Chondrocyte (in vitro differentiated cells): ENCODE measurements around the gene SMPD3. TPM values are rescaled to one million over a fixed set of nuclear protein-coding genes. Genes with fewer than 3 reads are reported as not detected.

Experiments used
- DNase-seq: peaks from one replicate; pipeline ENCODE4 v3.0.0; 2021; ENCODE audit warnings: mixed read lengths, low spot score
- H3K27ac Mint-ChIP-seq: one replicate; pipeline ENCODE4 v1.8.0; 2021; ENCODE audit warnings: mild to moderate bottlenecking, moderate library complexity, mixed read lengths; ENCODE audit not compliant: unreplicated experiment
- H3K27me3 Mint-ChIP-seq: 2 replicates; pipeline ENCODE4 v1.8.0; 2021; ENCODE audit warnings: low read depth, mixed read lengths
- H3K36me3 Mint-ChIP-seq: 2 replicates; pipeline ENCODE4 v1.8.0; 2021; ENCODE audit warnings: low read depth, mixed read lengths
- H3K4me1 Mint-ChIP-seq: 2 replicates; pipeline ENCODE4 v1.8.0; 2021; ENCODE audit warnings: low read depth, mild to moderate bottlenecking, mixed read lengths
- H3K4me3 Mint-ChIP-seq: one replicate; pipeline ENCODE4 v1.8.0; 2021; ENCODE audit warnings: mild to moderate bottlenecking, moderate library complexity, mixed read lengths; ENCODE audit not compliant: unreplicated experiment
- H3K9me3 Mint-ChIP-seq: 2 replicates; pipeline ENCODE4 v1.8.0; 2021; ENCODE audit warnings: low read depth, mixed read lengths
- CTCF ChIP-seq: fragments of 200-600 bp; sonication (generic); IDR thresholded peaks from 2 replicates; pipeline ENCODE4 v1.5.0; 2021; ENCODE audit warnings: antibody characterized with exemption, mild to moderate bottlenecking, moderate library complexity
- total RNA-seq: library from RNA; stranded (reverse); gene quantifications from 3 replicates; pipeline ENCODE4 v1.2.1, GENCODE V29; 2021

Gene SMPD3
- total RNA-seq, 1 donor from 2014 or later, result not detected

DNA sequence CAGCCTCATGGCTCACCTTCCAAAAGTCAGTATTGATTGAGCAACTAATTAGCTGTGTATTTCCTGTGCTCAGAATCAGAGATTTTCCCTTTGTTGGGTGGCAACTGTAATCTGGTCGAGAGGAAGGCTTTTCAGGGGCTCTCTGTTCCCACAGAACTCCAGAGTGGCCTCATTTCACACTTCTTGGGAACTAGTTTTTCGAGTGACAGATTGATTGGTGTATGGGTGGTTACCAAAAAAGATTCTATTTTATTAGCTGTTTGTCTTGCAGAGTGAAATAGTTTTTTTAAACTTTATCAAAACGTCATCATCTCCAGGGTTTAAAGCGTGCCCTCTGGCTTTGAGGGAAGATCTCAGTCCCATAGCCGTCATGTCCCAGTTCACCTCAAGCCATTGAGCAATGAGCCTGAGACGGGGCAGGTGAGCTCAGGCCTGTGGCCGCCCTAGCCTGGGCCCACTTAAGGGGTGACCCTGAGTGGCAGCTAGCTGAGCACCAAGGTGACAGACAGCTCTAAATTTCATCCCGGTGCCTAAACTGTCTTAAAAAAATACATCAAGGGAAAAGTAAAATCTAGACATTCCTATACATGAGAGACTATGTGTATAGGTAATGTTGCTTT, 53.0 kb downstream of the SMPD3 start:
- TF ChIP-seq CTCF, result no peak
- Mint-ChIP-seq H3K4me3 (no peak overlapping the region), H3K9me3 (peaks cover 3% of the 10 kb centered on the region), H3K27ac (no peak overlapping the region), H3K27me3 (no peaks in the 10 kb centered on the region), H3K4me1 (peaks cover 3% of the 10 kb centered on the region), H3K36me3 (no peaks in the 10 kb centered on the region)
- peak; percentile 39 for DNase-seq

DNA sequence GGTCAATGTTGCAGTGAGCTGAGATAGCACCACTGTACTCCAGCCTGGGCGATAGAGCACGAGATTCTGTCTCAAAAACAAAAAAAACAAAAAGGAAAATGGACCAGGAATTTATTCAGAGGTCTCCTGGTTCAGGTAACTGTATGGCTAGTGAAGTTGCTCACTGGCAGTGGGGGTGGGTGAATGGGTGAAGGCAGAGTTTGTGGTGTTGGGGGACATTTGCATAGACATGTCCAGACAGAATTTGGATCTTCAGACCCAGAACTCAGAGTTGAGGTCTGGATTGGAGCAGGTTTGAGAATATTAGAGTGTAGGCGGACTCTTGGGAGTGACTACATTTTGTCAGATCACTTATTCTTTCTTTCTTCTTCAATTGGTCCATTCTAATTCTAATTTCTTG, 55.0 kb downstream of the SMPD3 start:
- Mint-ChIP-seq H3K4me3 (no peak overlapping the region), H3K4me1 (no peaks in the 10 kb centered on the region), H3K9me3 (peaks cover 3% of the 10 kb centered on the region), H3K27me3 (no peaks in the 10 kb centered on the region), H3K27ac (no peak overlapping the region), H3K36me3 (no peaks in the 10 kb centered on the region)
- TF ChIP-seq CTCF, result no peak
- DNase-seq, result no peak

GRCh38 chr16:68389750-68390371, 58.4 kb downstream of the SMPD3 start:
- TF ChIP-seq CTCF, result no peak
- Mint-ChIP-seq H3K4me1 (no peaks in the 10 kb centered on the region), H3K4me3 (no peak overlapping the region), H3K36me3 (no peaks in the 10 kb centered on the region), H3K27me3 (peaks cover 8% of the 10 kb centered on the region), H3K27ac (no peak overlapping the region), H3K9me3 (peaks cover 3% of the 10 kb centered on the region)
- no peak for DNase-seq

GRCh38 chr16:68389006-68389405, 59.3 kb downstream of the SMPD3 start:
- H3K27ac Mint-ChIP-seq, result no peak overlapping the region
- H3K36me3 Mint-ChIP-seq, result no peaks in the 10 kb centered on the region

DNA sequence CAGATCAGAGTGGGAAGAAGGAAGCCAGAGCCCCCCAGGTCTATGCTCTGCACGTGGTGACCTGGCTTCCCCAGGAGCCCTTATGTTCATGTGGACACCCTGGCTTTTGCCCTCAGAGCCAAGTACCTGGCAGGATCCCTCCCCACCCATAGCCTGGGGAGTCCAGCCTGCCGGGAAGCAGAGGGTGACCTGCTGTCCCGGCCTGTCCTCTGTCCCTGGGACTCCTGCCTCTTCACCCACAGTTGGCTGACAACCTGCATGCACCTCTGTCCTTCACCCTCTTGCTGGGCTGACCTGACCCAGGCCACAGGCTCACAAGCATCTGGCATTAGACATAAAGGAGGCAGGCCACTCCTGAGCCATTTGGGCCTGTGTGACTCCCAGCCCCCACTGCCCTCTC, 60.2 kb downstream of the SMPD3 start:
- Mint-ChIP-seq H3K27me3 (peaks cover 9% of the 10 kb centered on the region), H3K27ac (no peak overlapping the region), H3K4me1 (no peaks in the 10 kb centered on the region), H3K36me3 (no peaks in the 10 kb centered on the region), H3K4me3 (no peak overlapping the region), H3K9me3 (no peaks in the 10 kb centered on the region)
- TF ChIP-seq CTCF, result no peak
- peak; percentile 42 for DNase-seq

More at GRCh38 chr16:68389006-68389405, 59.3 kb downstream of the SMPD3 start:
- DNase-seq, result peak; percentile 64
- TF ChIP-seq CTCF, result no peak
- Mint-ChIP-seq H3K9me3 (peaks cover under 1% of the 10 kb centered on the region), H3K4me3 (no peak overlapping the region), H3K27me3 (peaks cover 9% of the 10 kb centered on the region), H3K4me1 (no peaks in the 10 kb centered on the region)
